Stimulated activated CD8-positive, alpha-beta memory T cell treated with anti-CD3 and anti-CD28 coated beads, Interleukin-2, amount 100 ng/mL, for 48 hours (primary cell): ENCODE measurements around the gene GRHPR.
"Not testable (repeated sequence)": the region's sequence is repeated elsewhere in the genome, so short reads cannot be mapped to it uniquely, and the experiment has no call there.

Experiments
- DNase-seq, 2 donors: peaks; one replicate each; pipeline ENCODE4 v3.0.0-alpha.2; 2020; ENCODE audit warnings: low read depth in 2 of 2

The GRHPR gene

GRCh38 chr9:37421914-37422288 is 595 bp upstream of the GRHPR start:
- no peak for DNase-seq

- DNase-seq, result no peak
Measured at GRCh38 chr9:37423508-37423907, 1.0 kb downstream of the GRHPR start.

GRCh38 chr9:37424204-37424685 is 1.7 kb downstream of the GRHPR start:
- DNase-seq, result no peak

GRCh38 chr9:37424686-37425297 is 2.3 kb downstream of the GRHPR start:
- DNase-seq, result no peak

GRCh38 chr9:37425298-37425752 is 2.8 kb downstream of the GRHPR start:
- no peak for DNase-seq

- DNase-seq, result not testable (repeated sequence)
Measured at GRCh38 chr9:37426431-37426830, 3.9 kb downstream of the GRHPR start.

- DNase-seq, result no peak
Measured at GRCh38 chr9:37426846-37427245, 4.3 kb downstream of the GRHPR start.

GRCh38 chr9:37428345-37428744 is 5.8 kb downstream of the GRHPR start:
- no peak for DNase-seq

- DNase-seq, result no peak
Measured at GRCh38 chr9:37429441-37430285, 7.2 kb downstream of the GRHPR start.

- no peak for DNase-seq
Measured at GRCh38 chr9:37430841-37431597, 8.5 kb downstream of the GRHPR start.

GRCh38 chr9:37432020-37432419 is 9.5 kb downstream of the GRHPR start:
- DNase-seq, result no peak

- DNase-seq, result no peak
Measured at GRCh38 chr9:37433867-37434371, 11.4 kb downstream of the GRHPR start.

GRCh38 chr9:37436540-37436939 is 14.0 kb downstream of the GRHPR start:
- DNase-seq, result no peak

GRCh38 chr9:37437010-37437409 is 14.5 kb downstream of the GRHPR start:
- DNase-seq, result no peak

- no peak for DNase-seq
Measured at GRCh38 chr9:37437621-37438020, 15.1 kb downstream of the GRHPR start.

GRCh38 chr9:37438359-37438758 is 15.9 kb downstream of the GRHPR start:
- no peak for DNase-seq

GRCh38 chr9:37441776-37442370 is 19.4 kb downstream of the GRHPR start:
- no peak for DNase-seq

GRCh38 chr9:37442556-37442955 is 20.1 kb downstream of the GRHPR start:
- no peak for DNase-seq

- no peak for DNase-seq
Measured at GRCh38 chr9:37443566-37443965, 21.1 kb downstream of the GRHPR start.

GRCh38 chr9:37444890-37445289 is 22.4 kb downstream of the GRHPR start:
- no peak for DNase-seq

- DNase-seq, result no peak
Measured at GRCh38 chr9:37445832-37446231, 23.3 kb downstream of the GRHPR start.

- no peak for DNase-seq
Measured at GRCh38 chr9:37446401-37446800, 23.9 kb downstream of the GRHPR start.
